ENCODE measurements around the gene CERS6. TPM values are rescaled to one million over a fixed set of nuclear protein-coding genes. Genes with fewer than 3 reads are reported as not detected.
A peak's percentile ranks its signal among the peaks of the same experiment; 100 is the strongest.

Gene CERS6
- polyA plus RNA-seq, 3 donors, result 7.6 to 17.7 (median 15.6) TPM

DNA sequence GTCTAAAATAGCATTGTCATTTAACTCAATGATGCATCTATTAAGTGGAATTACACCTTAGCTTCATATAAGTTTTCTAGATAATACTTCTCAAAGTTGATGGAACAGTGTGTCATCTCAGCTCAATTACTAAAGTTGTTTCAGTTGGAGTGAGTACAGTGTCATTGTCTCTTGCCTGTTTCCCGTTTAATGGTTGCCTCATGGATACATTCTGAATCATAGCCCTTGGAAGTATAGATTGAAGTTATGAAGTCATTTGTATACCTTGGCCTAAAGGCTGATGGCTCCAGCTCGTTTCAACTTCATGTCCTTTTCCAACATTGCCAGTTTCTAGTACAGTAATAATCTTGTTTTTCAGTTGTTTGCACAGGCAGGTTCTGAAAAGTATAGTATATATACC, 215.9 kb downstream of the CERS6 start:
- Histone ChIP-seq H3K27me3 (ENCODE audit: control insufficient read depth in 2 of 2, insufficient read depth in 2 of 2, low read length in 2 of 2) (no peaks in the 10 kb centered on the region), H3K79me2 (ENCODE audit: insufficient read depth, low read length) (peaks cover 6% of the 10 kb centered on the region), H3K9me3 (replicated peaks in 1 of 2; ENCODE audit: control insufficient read depth in 1 of 2, insufficient read depth in 1 of 2, low read length in 2 of 2) (no peaks in the 10 kb centered on the region), H3K4me1 (ENCODE audit: control insufficient read depth in 1 of 2, insufficient read depth in 2 of 2, low read length in 2 of 2) (no peaks in the 10 kb centered on the region), H2AFZ (ENCODE audit: insufficient read depth, low read depth, low read length, poor library complexity, severe bottlenecking) (no peak overlapping the region), H3K4me2 (replicated peaks; ENCODE audit: extremely low read depth, low read length, poor library complexity, severe bottlenecking) (no peak overlapping the region), H4K20me1 (ENCODE audit: insufficient read depth, low read length) (peaks cover 10% of the 10 kb centered on the region), H3K27ac (ENCODE audit: low read depth in 1 of 2, low read length in 2 of 2) (no peak overlapping the region), H3K36me3 (replicated peaks in 1 of 2; ENCODE audit: control insufficient read depth in 1 of 2, insufficient read depth in 2 of 2, low read length in 2 of 2) (no peaks in the 10 kb centered on the region), H3K4me3 (replicated peaks in 1 of 3; ENCODE audit: low read depth in 2 of 3, low read length in 3 of 3) (no peak overlapping the region), H3K9ac (ENCODE audit: insufficient read depth, low read length, poor library complexity, severe bottlenecking) (no peak overlapping the region)
- WGBS (ENCODE audit: insufficient coverage), result 80% methylated on average over 1 of the region's 2 CpGs
- intact Hi-C loops (cut with micrococcal nuclease), result no loop called here
- peaks cover 4 to 15% of the 10 kb centered on the region in 2 donors for H3K36me3 Mint-ChIP-seq
- TF ChIP-seq, protein P1, sequence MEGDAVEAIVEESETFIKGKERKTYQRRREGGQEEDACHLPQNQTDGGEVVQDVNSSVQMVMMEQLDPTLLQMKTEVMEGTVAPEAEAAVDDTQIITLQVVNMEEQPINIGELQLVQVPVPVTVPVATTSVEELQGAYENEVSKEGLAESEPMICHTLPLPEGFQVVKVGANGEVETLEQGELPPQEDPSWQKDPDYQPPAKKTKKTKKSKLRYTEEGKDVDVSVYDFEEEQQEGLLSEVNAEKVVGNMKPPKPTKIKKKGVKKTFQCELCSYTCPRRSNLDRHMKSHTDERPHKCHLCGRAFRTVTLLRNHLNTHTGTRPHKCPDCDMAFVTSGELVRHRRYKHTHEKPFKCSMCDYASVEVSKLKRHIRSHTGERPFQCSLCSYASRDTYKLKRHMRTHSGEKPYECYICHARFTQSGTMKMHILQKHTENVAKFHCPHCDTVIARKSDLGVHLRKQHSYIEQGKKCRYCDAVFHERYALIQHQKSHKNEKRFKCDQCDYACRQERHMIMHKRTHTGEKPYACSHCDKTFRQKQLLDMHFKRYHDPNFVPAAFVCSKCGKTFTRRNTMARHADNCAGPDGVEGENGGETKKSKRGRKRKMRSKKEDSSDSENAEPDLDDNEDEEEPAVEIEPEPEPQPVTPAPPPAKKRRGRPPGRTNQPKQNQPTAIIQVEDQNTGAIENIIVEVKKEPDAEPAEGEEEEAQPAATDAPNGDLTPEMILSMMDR (IDR thresholded peaks at IDR 0.05), result no peak
- DNase-seq, result no peak
- H3K4me1 Mint-ChIP-seq, result peaks cover 3% of the 10 kb centered on the region
- H3K4me3 Mint-ChIP-seq, result no peak overlapping the region
- H3K27me3 Mint-ChIP-seq (ENCODE audit: low read depth in 3 of 3), result no peaks in the 10 kb centered on the region
- H3K27ac Mint-ChIP-seq, result no peak overlapping the region
- H3K9me3 Mint-ChIP-seq, result peaks cover 0 to 4% (median 0%) of the 10 kb centered on the region in 7 donors

GRCh38 chr2:168673265-168674189, 217.5 kb downstream of the CERS6 start:
- no peaks in the 10 kb centered on the region for H3K36me3 ChIP-seq (replicated peaks in 1 of 2; ENCODE audit: control insufficient read depth in 1 of 2, insufficient read depth in 2 of 2, low read length in 2 of 2)
- H3K9ac ChIP-seq (ENCODE audit: insufficient read depth, low read length, poor library complexity, severe bottlenecking), result no peak overlapping the region
- H3K9me3 Mint-ChIP-seq, result peaks cover 0 to 4% (median 0%) of the 10 kb centered on the region in 7 donors
- H3K4me2 ChIP-seq (replicated peaks; ENCODE audit: extremely low read depth, low read length, poor library complexity, severe bottlenecking), result no peak overlapping the region
- H3K4me3 ChIP-seq (replicated peaks in 1 of 3; ENCODE audit: low read depth in 2 of 3, low read length in 3 of 3), result no peak overlapping the region
- 40% methylated on average over 3 of the region's 10 CpGs for WGBS (ENCODE audit: insufficient coverage)
- H4K20me1 ChIP-seq (ENCODE audit: insufficient read depth, low read length), result peaks cover 9% of the 10 kb centered on the region
- H3K9me3 ChIP-seq (replicated peaks in 1 of 2; ENCODE audit: control insufficient read depth in 1 of 2, insufficient read depth in 1 of 2, low read length in 2 of 2), result no peaks in the 10 kb centered on the region
- no peak overlapping the region for H3K27ac ChIP-seq (ENCODE audit: low read depth in 1 of 2, low read length in 2 of 2)
- peak overlapping the region in 1 of 7 donors; percentile 50 for H3K27ac Mint-ChIP-seq
- peaks cover 6% of the 10 kb centered on the region for H3K79me2 ChIP-seq (ENCODE audit: insufficient read depth, low read length)
- TF ChIP-seq, protein P1 (IDR thresholded peaks at IDR 0.05), result no peak
- H3K27me3 ChIP-seq (ENCODE audit: control insufficient read depth in 2 of 2, insufficient read depth in 2 of 2, low read length in 2 of 2), result no peaks in the 10 kb centered on the region
- no peak overlapping the region for H3K4me3 Mint-ChIP-seq
- intact Hi-C loops (cut with micrococcal nuclease), result no loop called here
- peaks cover 13% of the 10 kb centered on the region for H3K4me1 Mint-ChIP-seq
- H3K4me1 ChIP-seq (ENCODE audit: control insufficient read depth in 1 of 2, insufficient read depth in 2 of 2, low read length in 2 of 2), result no peaks in the 10 kb centered on the region
- peaks cover 6 to 12% of the 10 kb centered on the region in 2 donors for H3K36me3 Mint-ChIP-seq
- H3K27me3 Mint-ChIP-seq (ENCODE audit: low read depth in 3 of 3), result no peaks in the 10 kb centered on the region
- no peak for DNase-seq
- H2AFZ ChIP-seq (ENCODE audit: insufficient read depth, low read depth, low read length, poor library complexity, severe bottlenecking), result no peak overlapping the region
